ENCODE data around the gene THAP12. TPM values are rescaled to one million over a fixed set of nuclear protein-coding genes. Genes with fewer than 3 reads are reported as not detected.
A peak's percentile ranks its signal among the peaks of the same experiment; 100 is the strongest.

Gene THAP12
- total RNA-seq, 1 donor from 2014 or later = 34.3 TPM

GRCh38 chr11:76348348-76348747, 32.6 kb downstream of the THAP12 start:
- Histone ChIP-seq H3K4me1 (no peaks in the 10 kb centered on the region), H3K4me3 (no peak overlapping the region), H3K36me3 (peaks cover 33% of the 10 kb centered on the region), H3K27ac (no peak overlapping the region), H3K27me3 (ENCODE audit: low read depth) (no peaks in the 10 kb centered on the region), H3K9me3 (no peaks in the 10 kb centered on the region)
- TF ChIP-seq CTCF (IDR thresholded peaks at IDR 0.05) = no peak
- intact Hi-C loops (cut with DNase I) = no loop called here
- ATAC-seq (peak; percentile 63 to 84), DNase-seq (no peak)

DNA sequence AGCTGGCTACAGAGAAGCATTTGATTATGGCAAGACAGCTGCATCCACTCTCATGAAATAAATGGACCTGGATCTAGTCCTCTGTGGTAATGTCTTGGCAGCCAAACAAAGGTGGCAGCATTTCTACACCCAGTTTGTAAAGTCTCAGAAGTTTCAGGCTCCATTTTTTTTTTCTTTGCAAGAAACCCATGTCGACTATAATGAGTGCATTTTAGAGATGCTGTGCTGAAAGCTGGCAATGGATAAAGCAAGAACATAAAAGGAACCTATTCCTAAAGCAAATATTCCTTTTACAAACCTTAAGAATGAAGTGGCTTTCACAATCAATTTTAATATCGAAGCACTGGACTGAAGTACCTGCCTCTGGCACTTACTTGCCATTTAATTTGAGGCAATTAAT, 33.5 kb downstream of the THAP12 start:
- TF ChIP-seq CTCF (IDR thresholded peaks at IDR 0.05) = no peak
- no peaks in the 10 kb centered on the region for H3K4me1 ChIP-seq
- no peaks in the 10 kb centered on the region for H3K9me3 ChIP-seq
- intact Hi-C loops (cut with DNase I) = no loop called here
- ATAC-seq (peak in 1 of 2 donors; percentile 49), DNase-seq (no peak)
- H3K36me3 ChIP-seq = peaks cover 24% of the 10 kb centered on the region
- no peaks in the 10 kb centered on the region for H3K27me3 ChIP-seq (ENCODE audit: low read depth)
- no peak overlapping the region for H3K27ac ChIP-seq
- no peak overlapping the region for H3K4me3 ChIP-seq

- no peaks in the 10 kb centered on the region for H3K36me3 ChIP-seq
- no peak for TF ChIP-seq CTCF (IDR thresholded peaks at IDR 0.05)
- H3K4me3 ChIP-seq = no peak overlapping the region
- H3K4me1 ChIP-seq = peaks cover 19% of the 10 kb centered on the region
- ATAC-seq (peak; percentile 86 to 90), DNase-seq (peak; percentile 66)
- H3K27ac ChIP-seq = peak overlapping the region; percentile 65
- intact Hi-C loops (cut with DNase I) = no loop called here
- H3K9me3 ChIP-seq = peaks cover 5% of the 10 kb centered on the region
- no peaks in the 10 kb centered on the region for H3K27me3 ChIP-seq (ENCODE audit: low read depth)
Measured at GRCh38 chr11:76339221-76339620, 41.7 kb downstream of the THAP12 start.

GRCh38 chr11:76337923-76338322, 43.0 kb downstream of the THAP12 start:
- ATAC-seq (no peak), DNase-seq (no peak)
- no peak for TF ChIP-seq CTCF (IDR thresholded peaks at IDR 0.05)
- no peaks in the 10 kb centered on the region for H3K27me3 ChIP-seq (ENCODE audit: low read depth)
- no peak overlapping the region for H3K27ac ChIP-seq
- H3K9me3 ChIP-seq = peaks cover 5% of the 10 kb centered on the region
- peaks cover 19% of the 10 kb centered on the region for H3K4me1 ChIP-seq
- intact Hi-C loops (cut with DNase I) = no loop called here
- no peak overlapping the region for H3K4me3 ChIP-seq
- no peaks in the 10 kb centered on the region for H3K36me3 ChIP-seq

GRCh38 chr11:76337469-76337868, 43.5 kb downstream of the THAP12 start:
- H3K27me3 ChIP-seq (ENCODE audit: low read depth) = no peaks in the 10 kb centered on the region
- no peak for ATAC-seq
- H3K4me3 ChIP-seq = no peak overlapping the region
- no peaks in the 10 kb centered on the region for H3K36me3 ChIP-seq
- intact Hi-C loops (cut with DNase I) = no loop called here
- no peak for DNase-seq
- peaks cover 19% of the 10 kb centered on the region for H3K4me1 ChIP-seq
- H3K9me3 ChIP-seq = peaks cover 5% of the 10 kb centered on the region
- no peak for TF ChIP-seq CTCF (IDR thresholded peaks at IDR 0.05)
- no peak overlapping the region for H3K27ac ChIP-seq

DNA sequence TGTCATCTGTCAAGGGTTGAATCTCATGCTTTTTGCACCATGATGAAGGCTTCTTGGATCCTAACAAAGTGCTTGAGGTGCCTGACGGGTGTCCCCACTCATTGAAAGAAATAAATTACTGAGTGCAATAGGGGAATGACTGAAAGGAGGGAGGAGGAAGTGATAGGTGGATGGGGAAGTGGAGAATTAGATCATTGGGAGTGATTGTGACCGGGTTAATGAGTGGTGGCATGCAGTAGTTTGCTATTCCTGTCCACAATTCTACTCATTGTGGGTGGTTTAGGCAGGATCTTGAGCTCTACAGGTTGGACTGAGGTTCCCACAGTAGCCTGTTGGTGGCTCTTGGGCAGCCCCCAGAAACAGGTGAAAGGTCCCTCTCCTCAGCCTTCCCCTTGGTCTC, 44.3 kb downstream of the THAP12 start:
- Histone ChIP-seq H3K36me3 (no peaks in the 10 kb centered on the region), H3K4me3 (no peak overlapping the region), H3K4me1 (peaks cover 19% of the 10 kb centered on the region), H3K27ac (no peak overlapping the region), H3K9me3 (peaks cover 5% of the 10 kb centered on the region), H3K27me3 (ENCODE audit: low read depth) (no peaks in the 10 kb centered on the region)
- intact Hi-C loops (cut with DNase I) = no loop called here
- TF ChIP-seq CTCF (IDR thresholded peaks at IDR 0.05) = no peak
- DNase-seq (no peak), ATAC-seq (peak in 1 of 2 donors; percentile 41)
